ENCODE data around the gene OGFRL1.

Gene OGFRL1

GRCh38 chr6:71252960-71253359, 35.7 kb upstream of the OGFRL1 start:
- H3K9me3 ChIP-seq (ENCODE audit: insufficient read depth, low read length), result peaks cover 8% of the 10 kb centered on the region; the same call in 1 of the 2 replicates

GRCh38 chr6:71254323-71254722, 34.3 kb upstream of the OGFRL1 start:
- TF ChIP-seq EZH2phosphoT487 (IDR thresholded peaks at IDR 0.05; ENCODE audit: low read depth), result no peak
- TF ChIP-seq CTCF (IDR thresholded peaks at IDR 0.05; ENCODE audit: low read depth, low read length), result no peak
- H3K4me1 ChIP-seq (ENCODE audit: low read length), result peaks cover 53% of the 10 kb centered on the region
- H4K20me1 ChIP-seq (ENCODE audit: insufficient read depth, low read length), result no peaks in the 10 kb centered on the region
- H3K4me2 ChIP-seq (ENCODE audit: low read length), result no peak overlapping the region
- H3K36me3 ChIP-seq (replicated peaks; ENCODE audit: low read depth, low read length), result peaks cover 15% of the 10 kb centered on the region
- no peak overlapping the region for H3K4me3 ChIP-seq (ENCODE audit: low read length)
- H3K9me3 ChIP-seq (ENCODE audit: insufficient read depth, low read length), result peaks cover 8% of the 10 kb centered on the region; the same call in 1 of the 2 replicates
- no peaks in the 10 kb centered on the region for H3K79me2 ChIP-seq (ENCODE audit: low read length)
- H3K27me3 ChIP-seq (ENCODE audit: low read depth, low read length), result no peaks in the 10 kb centered on the region
- H3K9ac ChIP-seq (ENCODE audit: low read length), result no peak overlapping the region
- no peak overlapping the region for H3K27ac ChIP-seq (ENCODE audit: low read length)
- H2AFZ ChIP-seq (ENCODE audit: low read depth, low read length), result no peak overlapping the region

More at GRCh38 chr6:71252960-71253359, 35.7 kb upstream of the OGFRL1 start:
- no peak overlapping the region for H2AFZ ChIP-seq (ENCODE audit: low read depth, low read length)
- 0 out of 2 replicates have a peak overlapping the region, but pooled peaks have one; percentile 10 for H3K27ac ChIP-seq (ENCODE audit: low read length)
- H3K4me2 ChIP-seq (ENCODE audit: low read length), result peak overlapping the region; percentile 2
- H3K4me3 ChIP-seq (ENCODE audit: low read length), result no peak overlapping the region
- TF ChIP-seq CTCF (IDR thresholded peaks at IDR 0.05; ENCODE audit: low read depth, low read length) (no peak), EZH2phosphoT487 (IDR thresholded peaks at IDR 0.05; ENCODE audit: low read depth) (no peak)
- H3K9ac ChIP-seq (ENCODE audit: low read length), result no peak overlapping the region
- no peaks in the 10 kb centered on the region for H3K79me2 ChIP-seq (ENCODE audit: low read length)
- no peaks in the 10 kb centered on the region for H3K27me3 ChIP-seq (ENCODE audit: low read depth, low read length)
- peaks cover 66% of the 10 kb centered on the region for H3K4me1 ChIP-seq (ENCODE audit: low read length)
- H3K36me3 ChIP-seq (replicated peaks; ENCODE audit: low read depth, low read length), result peaks cover 15% of the 10 kb centered on the region
- no peaks in the 10 kb centered on the region for H4K20me1 ChIP-seq (ENCODE audit: insufficient read depth, low read length)

- Histone ChIP-seq H3K9ac (ENCODE audit: low read length) (no peak overlapping the region), H3K27me3 (ENCODE audit: low read depth, low read length) (no peaks in the 10 kb centered on the region), H3K4me3 (ENCODE audit: low read length) (no peak overlapping the region), H4K20me1 (ENCODE audit: insufficient read depth, low read length) (no peaks in the 10 kb centered on the region), H3K36me3 (replicated peaks; ENCODE audit: low read depth, low read length) (no peaks in the 10 kb centered on the region), H3K79me2 (ENCODE audit: low read length) (no peaks in the 10 kb centered on the region), H3K4me2 (ENCODE audit: low read length) (no peak overlapping the region), H3K4me1 (ENCODE audit: low read length) (peaks cover 14% of the 10 kb centered on the region), H3K27ac (ENCODE audit: low read length) (no peak overlapping the region), H3K9me3 (ENCODE audit: insufficient read depth, low read length) (no peaks in the 10 kb centered on the region), H2AFZ (ENCODE audit: low read depth, low read length) (no peak overlapping the region)
- TF ChIP-seq CTCF (IDR thresholded peaks at IDR 0.05; ENCODE audit: low read depth, low read length) (no peak), EZH2phosphoT487 (IDR thresholded peaks at IDR 0.05; ENCODE audit: low read depth) (no peak)
Measured at GRCh38 chr6:71258078-71258866, 30.3 kb upstream of the OGFRL1 start.

GRCh38 chr6:71259888-71260604, 28.6 kb upstream of the OGFRL1 start:
- Histone ChIP-seq H4K20me1 (ENCODE audit: insufficient read depth, low read length) (no peaks in the 10 kb centered on the region), H3K9me3 (ENCODE audit: insufficient read depth, low read length) (no peaks in the 10 kb centered on the region), H3K4me1 (ENCODE audit: low read length) (no peaks in the 10 kb centered on the region), H3K79me2 (ENCODE audit: low read length) (no peaks in the 10 kb centered on the region), H2AFZ (ENCODE audit: low read depth, low read length) (no peak overlapping the region), H3K36me3 (replicated peaks; ENCODE audit: low read depth, low read length) (no peaks in the 10 kb centered on the region), H3K27me3 (ENCODE audit: low read depth, low read length) (no peaks in the 10 kb centered on the region), H3K27ac (ENCODE audit: low read length) (no peak overlapping the region), H3K9ac (ENCODE audit: low read length) (no peak overlapping the region), H3K4me3 (ENCODE audit: low read length) (no peak overlapping the region), H3K4me2 (ENCODE audit: low read length) (no peak overlapping the region)
- TF ChIP-seq EZH2phosphoT487 (IDR thresholded peaks at IDR 0.05; ENCODE audit: low read depth), result no peak
- no peak for TF ChIP-seq CTCF (IDR thresholded peaks at IDR 0.05; ENCODE audit: low read depth, low read length)
